Panc1 (cell line): ENCODE data around the gene KISS1R.

Experiments used
- POLR2AphosphoS5 ChIP-seq: IDR thresholded peaks from 2 replicates; pipeline ENCODE4 v1.6.1; 2012; ENCODE audit warnings: mild to moderate bottlenecking, low read depth, low read length, moderate library complexity
- TF ChIP-seq, protein P1 (sequence below): fragments of 450-650 bp; IDR thresholded peaks from 2 replicates; pipeline ENCODE4 v1.5.1; 2017; ENCODE audit warnings: mild to moderate bottlenecking
- TF ChIP-seq, protein P2 (sequence below), 2 experiments: IDR thresholded peaks; 2 replicates each; pipeline ENCODE4 v1.6.1; 2011 to 2012; ENCODE audit warnings: low read depth in 2 of 2, control low read depth in 1 of 2, low read length in 1 of 2, mild to moderate bottlenecking in 1 of 2, moderate library complexity in 1 of 2; ENCODE audit not compliant: insufficient read depth in 1 of 2

DNA sequence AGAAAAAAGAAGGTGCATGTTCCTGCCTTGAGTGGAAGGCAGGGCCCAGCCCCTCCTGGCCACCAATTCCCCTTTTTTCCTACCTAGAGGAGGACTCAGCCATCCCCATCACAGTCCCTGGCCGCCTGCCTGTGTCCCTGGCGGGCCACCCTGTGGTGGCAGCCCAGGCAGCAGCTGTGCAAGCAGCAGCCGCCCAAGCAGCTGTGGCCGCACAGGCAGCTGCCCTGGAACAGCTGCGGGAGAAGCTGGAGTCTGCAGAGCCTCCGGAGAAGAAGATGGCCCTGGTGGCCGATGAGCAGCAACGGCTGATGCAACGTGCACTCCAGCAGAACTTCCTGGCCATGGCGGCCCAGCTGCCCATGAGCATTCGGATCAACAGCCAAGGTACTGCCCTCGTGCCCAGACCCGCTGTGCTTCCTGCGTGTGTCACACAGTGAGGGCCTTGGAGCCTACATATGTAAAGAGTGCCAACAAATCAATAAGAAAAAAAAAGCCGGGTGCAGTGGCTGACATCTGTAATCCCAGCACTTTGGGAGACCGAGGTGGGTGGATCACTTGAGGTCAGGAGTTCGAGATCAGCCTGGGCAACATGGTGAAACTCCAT is 49.5 kb downstream of the KISS1R start:
- TF ChIP-seq, protein P1, sequence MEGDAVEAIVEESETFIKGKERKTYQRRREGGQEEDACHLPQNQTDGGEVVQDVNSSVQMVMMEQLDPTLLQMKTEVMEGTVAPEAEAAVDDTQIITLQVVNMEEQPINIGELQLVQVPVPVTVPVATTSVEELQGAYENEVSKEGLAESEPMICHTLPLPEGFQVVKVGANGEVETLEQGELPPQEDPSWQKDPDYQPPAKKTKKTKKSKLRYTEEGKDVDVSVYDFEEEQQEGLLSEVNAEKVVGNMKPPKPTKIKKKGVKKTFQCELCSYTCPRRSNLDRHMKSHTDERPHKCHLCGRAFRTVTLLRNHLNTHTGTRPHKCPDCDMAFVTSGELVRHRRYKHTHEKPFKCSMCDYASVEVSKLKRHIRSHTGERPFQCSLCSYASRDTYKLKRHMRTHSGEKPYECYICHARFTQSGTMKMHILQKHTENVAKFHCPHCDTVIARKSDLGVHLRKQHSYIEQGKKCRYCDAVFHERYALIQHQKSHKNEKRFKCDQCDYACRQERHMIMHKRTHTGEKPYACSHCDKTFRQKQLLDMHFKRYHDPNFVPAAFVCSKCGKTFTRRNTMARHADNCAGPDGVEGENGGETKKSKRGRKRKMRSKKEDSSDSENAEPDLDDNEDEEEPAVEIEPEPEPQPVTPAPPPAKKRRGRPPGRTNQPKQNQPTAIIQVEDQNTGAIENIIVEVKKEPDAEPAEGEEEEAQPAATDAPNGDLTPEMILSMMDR = no peak
- no peak for TF ChIP-seq POLR2AphosphoS5
- TF ChIP-seq, protein P2, sequence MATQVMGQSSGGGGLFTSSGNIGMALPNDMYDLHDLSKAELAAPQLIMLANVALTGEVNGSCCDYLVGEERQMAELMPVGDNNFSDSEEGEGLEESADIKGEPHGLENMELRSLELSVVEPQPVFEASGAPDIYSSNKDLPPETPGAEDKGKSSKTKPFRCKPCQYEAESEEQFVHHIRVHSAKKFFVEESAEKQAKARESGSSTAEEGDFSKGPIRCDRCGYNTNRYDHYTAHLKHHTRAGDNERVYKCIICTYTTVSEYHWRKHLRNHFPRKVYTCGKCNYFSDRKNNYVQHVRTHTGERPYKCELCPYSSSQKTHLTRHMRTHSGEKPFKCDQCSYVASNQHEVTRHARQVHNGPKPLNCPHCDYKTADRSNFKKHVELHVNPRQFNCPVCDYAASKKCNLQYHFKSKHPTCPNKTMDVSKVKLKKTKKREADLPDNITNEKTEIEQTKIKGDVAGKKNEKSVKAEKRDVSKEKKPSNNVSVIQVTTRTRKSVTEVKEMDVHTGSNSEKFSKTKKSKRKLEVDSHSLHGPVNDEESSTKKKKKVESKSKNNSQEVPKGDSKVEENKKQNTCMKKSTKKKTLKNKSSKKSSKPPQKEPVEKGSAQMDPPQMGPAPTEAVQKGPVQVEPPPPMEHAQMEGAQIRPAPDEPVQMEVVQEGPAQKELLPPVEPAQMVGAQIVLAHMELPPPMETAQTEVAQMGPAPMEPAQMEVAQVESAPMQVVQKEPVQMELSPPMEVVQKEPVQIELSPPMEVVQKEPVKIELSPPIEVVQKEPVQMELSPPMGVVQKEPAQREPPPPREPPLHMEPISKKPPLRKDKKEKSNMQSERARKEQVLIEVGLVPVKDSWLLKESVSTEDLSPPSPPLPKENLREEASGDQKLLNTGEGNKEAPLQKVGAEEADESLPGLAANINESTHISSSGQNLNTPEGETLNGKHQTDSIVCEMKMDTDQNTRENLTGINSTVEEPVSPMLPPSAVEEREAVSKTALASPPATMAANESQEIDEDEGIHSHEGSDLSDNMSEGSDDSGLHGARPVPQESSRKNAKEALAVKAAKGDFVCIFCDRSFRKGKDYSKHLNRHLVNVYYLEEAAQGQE (IDR thresholded peaks at IDR 0.05; ENCODE audit: insufficient read depth in 1 of 2, low read depth in 2 of 2, low read length in 1 of 2) = no peak
